Upper lobe of left lung (tissue), 4 donors: ENCODE measurements around the gene MOB3C.
"Not testable (repeated sequence)": the region's sequence is repeated elsewhere in the genome, so short reads cannot be mapped to it uniquely, and the experiment has no call there.

Experiments used
- POLR2A ChIP-seq, 4 donors: fragments of 450-650 bp; IDR thresholded peaks; one replicate each; pipeline ENCODE4 v1.5.1; 2016 to 2017; ENCODE audit warnings: antibody characterized with exemption in 4 of 4, mild to moderate bottlenecking in 2 of 4
- TF ChIP-seq, protein P1 (sequence below), 6 experiments: fragments of 450-650 bp in 4 of 6; fragments of 200-600 bp in 2 of 6; sonication (generic) in 2 of 6; IDR thresholded peaks; one replicate each; pipeline ENCODE4 v1.5.1; 2016 to 2019; ENCODE audit warnings: antibody characterized with exemption in 6 of 6

DNA sequence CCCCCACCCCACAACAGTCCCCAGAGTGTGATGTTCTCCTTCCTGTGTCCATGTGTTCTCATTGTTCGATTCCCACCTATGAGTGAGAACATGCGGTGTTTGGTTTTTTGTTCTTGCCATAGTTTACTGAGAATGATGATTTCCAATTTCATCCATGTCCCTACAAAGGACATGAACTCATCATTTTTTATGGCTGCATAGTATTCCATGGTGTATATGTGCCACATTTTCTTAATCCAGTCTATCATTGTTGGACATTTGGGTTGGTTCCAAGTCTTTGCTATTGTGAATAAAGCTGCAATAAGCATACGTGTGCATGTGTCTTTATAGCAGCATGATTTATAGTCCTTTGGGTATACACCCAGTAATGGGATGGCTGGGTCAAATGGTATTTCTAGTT lies 34.5 kb upstream of the MOB3C start:
- TF ChIP-seq, protein P1, sequence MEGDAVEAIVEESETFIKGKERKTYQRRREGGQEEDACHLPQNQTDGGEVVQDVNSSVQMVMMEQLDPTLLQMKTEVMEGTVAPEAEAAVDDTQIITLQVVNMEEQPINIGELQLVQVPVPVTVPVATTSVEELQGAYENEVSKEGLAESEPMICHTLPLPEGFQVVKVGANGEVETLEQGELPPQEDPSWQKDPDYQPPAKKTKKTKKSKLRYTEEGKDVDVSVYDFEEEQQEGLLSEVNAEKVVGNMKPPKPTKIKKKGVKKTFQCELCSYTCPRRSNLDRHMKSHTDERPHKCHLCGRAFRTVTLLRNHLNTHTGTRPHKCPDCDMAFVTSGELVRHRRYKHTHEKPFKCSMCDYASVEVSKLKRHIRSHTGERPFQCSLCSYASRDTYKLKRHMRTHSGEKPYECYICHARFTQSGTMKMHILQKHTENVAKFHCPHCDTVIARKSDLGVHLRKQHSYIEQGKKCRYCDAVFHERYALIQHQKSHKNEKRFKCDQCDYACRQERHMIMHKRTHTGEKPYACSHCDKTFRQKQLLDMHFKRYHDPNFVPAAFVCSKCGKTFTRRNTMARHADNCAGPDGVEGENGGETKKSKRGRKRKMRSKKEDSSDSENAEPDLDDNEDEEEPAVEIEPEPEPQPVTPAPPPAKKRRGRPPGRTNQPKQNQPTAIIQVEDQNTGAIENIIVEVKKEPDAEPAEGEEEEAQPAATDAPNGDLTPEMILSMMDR (IDR thresholded peaks at IDR 0.05) = not testable (repeated sequence)
- not testable (repeated sequence) for TF ChIP-seq POLR2A (IDR thresholded peaks at IDR 0.05)
